Measurements from ENCODE around the gene LBHD1. TPM values are rescaled to one million over a fixed set of nuclear protein-coding genes. Genes with fewer than 3 reads are reported as not detected.

LBHD1 gene
- polyA plus RNA-seq, result 1 to 10 TPM; 2.7 to 5.2 TPM

DNA sequence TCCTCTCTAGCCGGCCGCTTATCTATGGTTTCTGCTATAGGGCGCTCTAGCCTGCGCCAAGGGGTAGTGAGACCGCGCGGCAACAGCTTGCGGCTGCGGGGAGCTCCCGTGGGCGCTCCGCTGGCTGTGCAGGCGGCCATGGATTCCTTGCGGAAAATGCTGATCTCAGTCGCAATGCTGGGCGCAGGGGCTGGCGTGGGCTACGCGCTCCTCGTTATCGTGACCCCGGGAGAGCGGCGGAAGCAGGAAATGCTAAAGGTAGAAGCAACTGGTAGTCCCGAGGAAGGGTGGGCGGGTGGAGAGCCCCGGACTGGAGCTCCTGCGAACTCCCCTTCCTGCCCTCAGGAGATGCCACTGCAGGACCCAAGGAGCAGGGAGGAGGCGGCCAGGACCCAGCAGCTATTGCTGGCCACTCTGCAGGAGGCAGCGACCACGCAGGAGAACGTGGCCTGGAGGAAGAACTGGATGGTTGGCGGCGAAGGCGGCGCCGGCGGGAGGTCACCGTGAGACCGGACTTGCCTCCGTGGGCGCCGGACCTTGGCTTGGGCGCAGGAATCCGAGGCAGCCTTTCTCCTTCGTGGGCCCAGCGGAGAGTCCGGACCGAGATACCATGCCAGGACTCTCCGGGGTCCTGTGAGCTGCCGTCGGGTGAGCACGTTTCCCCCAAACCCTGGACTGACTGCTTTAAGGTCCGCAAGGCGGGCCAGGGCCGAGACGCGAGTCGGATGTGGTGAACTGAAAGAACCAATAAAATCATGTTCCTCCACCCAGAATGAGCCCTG is at the start of gene LBHD1, which contains the start of gene UQCC3:
Gene LBHD1, minus strand, starts transcription at position 660 of the 782 bp plus-strand sequence. CDS start 2,236 bp downstream, outside the sequence.
Gene UQCC3, plus strand, starts transcription at position 66 of the 782 bp plus-strand sequence. Its CDS starts 73 bp downstream, at position 139.
- no peaks in the 10 kb centered on the region for H3K9me3 ChIP-seq (ENCODE audit: control insufficient read depth in 2 of 2, insufficient read depth in 1 of 2, low read depth in 1 of 2, low read length in 1 of 2)
- 0% methylated on average over 58 to 59 of the region's 59 CpGs for WGBS, 2 donors
- H3K36me3 ChIP-seq (ENCODE audit: control insufficient read depth in 2 of 2, insufficient read depth in 2 of 2, low read length in 1 of 2), result peaks cover 3 to 6% of the 10 kb centered on the region in 2 donors

DNA sequence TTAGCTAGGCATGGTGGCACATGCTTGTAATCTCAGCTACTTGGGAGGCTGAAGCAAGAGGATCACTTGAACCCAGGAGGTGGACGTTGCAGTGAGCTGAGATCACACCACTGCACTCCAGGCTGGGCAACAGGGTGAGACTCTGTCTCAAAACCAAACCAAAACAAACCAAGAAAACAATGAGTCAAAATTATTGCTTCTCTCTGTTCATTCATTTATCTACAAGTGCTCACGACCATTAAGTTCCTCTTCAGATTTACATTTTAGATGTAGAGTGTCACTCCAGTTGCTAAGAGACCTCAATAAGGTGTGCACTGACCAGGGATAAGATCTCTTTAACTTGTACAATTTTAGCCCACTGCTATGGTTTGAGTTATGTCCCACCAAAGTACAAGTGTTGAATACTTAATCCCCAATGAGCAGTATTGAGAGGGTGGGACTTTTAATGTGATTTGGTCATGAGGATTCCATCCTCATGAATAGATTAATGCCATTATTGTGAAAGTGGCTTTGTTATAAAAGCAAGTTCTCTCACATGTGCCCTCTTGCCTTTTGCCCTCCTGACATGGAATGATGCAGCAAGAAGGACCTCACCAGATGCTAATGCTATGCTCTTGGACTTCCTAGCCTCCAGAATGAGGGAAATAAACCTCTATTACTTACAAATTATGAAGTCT is 47.4 kb upstream of the LBHD1 start:
- H3K27me3 ChIP-seq (ENCODE audit: control insufficient read depth in 1 of 2, insufficient read depth in 2 of 2, low read length in 2 of 2), result no peaks in the 10 kb centered on the region
- WGBS, 2 donors, result 74 to 77% methylated on average over 2 of the region's 2 CpGs
- H3K27ac ChIP-seq (ENCODE audit: low read depth in 2 of 2, low read length in 1 of 2), result no peak overlapping the region
- H3K36me3 ChIP-seq (ENCODE audit: control insufficient read depth in 2 of 2, insufficient read depth in 2 of 2, low read length in 1 of 2), result peaks cover 23 to 51% of the 10 kb centered on the region in 2 donors
- H3K9me3 ChIP-seq (ENCODE audit: control insufficient read depth in 2 of 2, insufficient read depth in 1 of 2, low read depth in 1 of 2, low read length in 1 of 2), result no peaks in the 10 kb centered on the region
- H3K4me1 ChIP-seq (ENCODE audit: control insufficient read depth in 2 of 2, insufficient read depth in 2 of 2, low read length in 1 of 2), result peaks cover 0 to 2% of the 10 kb centered on the region in 2 donors
- no peak overlapping the region for H3K4me3 ChIP-seq (ENCODE audit: low read depth in 1 of 2, low read length in 2 of 2)

More for the DNA sequence above, at the start of gene LBHD1, which contains the start of gene UQCC3:
- Histone ChIP-seq H3K4me1 (ENCODE audit: control insufficient read depth in 2 of 2, insufficient read depth in 2 of 2, low read length in 1 of 2) (peaks cover 0 to 3% of the 10 kb centered on the region in 2 donors), H3K27me3 (ENCODE audit: control insufficient read depth in 1 of 2, insufficient read depth in 2 of 2, low read length in 2 of 2) (no peaks in the 10 kb centered on the region), H3K4me3 (ENCODE audit: low read depth in 1 of 2, low read length in 2 of 2) (peak within 1 kb of the TSS; percentile 87 to 92), H3K27ac (ENCODE audit: low read depth in 2 of 2, low read length in 1 of 2) (peak within 1 kb of the TSS; percentile 93 to 97)

DNA sequence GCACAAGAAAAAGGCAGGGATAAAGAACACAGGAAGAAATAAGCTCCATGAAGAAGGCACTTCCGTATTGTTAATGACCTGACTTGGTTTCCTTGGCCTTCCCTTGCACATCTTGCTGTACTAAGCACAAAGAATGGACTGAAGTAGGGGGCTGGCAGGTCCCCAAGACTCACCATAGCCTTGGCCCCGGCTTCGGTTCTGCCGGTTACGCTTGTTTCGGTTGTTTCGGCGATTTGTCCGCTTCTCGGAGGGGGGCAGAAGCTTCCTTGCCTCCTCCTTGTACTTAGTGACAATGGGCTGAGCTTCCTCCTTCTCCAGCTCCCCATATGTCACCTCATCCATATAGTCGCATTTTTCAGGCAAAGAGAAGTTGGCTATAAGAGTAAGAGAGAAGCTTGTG is 44.7 kb upstream of the LBHD1 start:
- 60 to 79% methylated on average over 11 of the region's 11 CpGs for WGBS, 2 donors
- Histone ChIP-seq H3K27ac (ENCODE audit: low read depth in 2 of 2, low read length in 1 of 2) (peak overlapping the region; percentile 12 to 47), H3K4me1 (ENCODE audit: control insufficient read depth in 2 of 2, insufficient read depth in 2 of 2, low read length in 1 of 2) (peaks cover 0 to 2% of the 10 kb centered on the region in 2 donors), H3K9me3 (ENCODE audit: control insufficient read depth in 2 of 2, insufficient read depth in 1 of 2, low read depth in 1 of 2, low read length in 1 of 2) (no peaks in the 10 kb centered on the region), H3K27me3 (ENCODE audit: control insufficient read depth in 1 of 2, insufficient read depth in 2 of 2, low read length in 2 of 2) (no peaks in the 10 kb centered on the region), H3K4me3 (ENCODE audit: low read depth in 1 of 2, low read length in 2 of 2) (no peak overlapping the region), H3K36me3 (ENCODE audit: control insufficient read depth in 2 of 2, insufficient read depth in 2 of 2, low read length in 1 of 2) (peaks cover 17 to 45% of the 10 kb centered on the region in 2 donors)

DNA sequence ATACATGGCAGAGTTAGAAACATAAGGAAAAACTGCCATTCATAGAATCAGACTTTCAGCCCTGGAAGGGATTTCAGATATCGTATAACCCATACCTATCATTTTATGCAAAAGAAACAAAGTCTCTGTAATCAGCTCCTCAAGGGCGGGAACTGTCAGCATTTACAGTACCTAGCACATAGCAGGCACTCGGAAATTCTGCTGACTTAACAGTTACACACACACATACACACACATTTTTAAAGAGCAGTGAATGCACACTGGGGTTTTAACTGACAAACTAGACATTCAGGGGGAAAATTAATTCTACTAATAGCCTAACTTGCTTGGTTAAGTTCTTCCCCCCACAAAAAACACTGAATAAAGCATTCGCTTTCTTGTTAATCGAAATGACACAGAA is 44.1 kb upstream of the LBHD1 start:
- no peaks in the 10 kb centered on the region for H3K9me3 ChIP-seq (ENCODE audit: control insufficient read depth in 2 of 2, insufficient read depth in 1 of 2, low read depth in 1 of 2, low read length in 1 of 2)
- peaks cover 14 to 43% of the 10 kb centered on the region in 2 donors for H3K36me3 ChIP-seq (ENCODE audit: control insufficient read depth in 2 of 2, insufficient read depth in 2 of 2, low read length in 1 of 2)
- no peak overlapping the region for H3K27ac ChIP-seq (ENCODE audit: low read depth in 2 of 2, low read length in 1 of 2)
- no peaks in the 10 kb centered on the region for H3K27me3 ChIP-seq (ENCODE audit: control insufficient read depth in 1 of 2, insufficient read depth in 2 of 2, low read length in 2 of 2)
- 82 to 85% methylated on average over 5 of the region's 5 CpGs for WGBS, 2 donors
- H3K4me1 ChIP-seq (ENCODE audit: control insufficient read depth in 2 of 2, insufficient read depth in 2 of 2, low read length in 1 of 2), result peaks cover 0 to 2% of the 10 kb centered on the region in 2 donors
- H3K4me3 ChIP-seq (ENCODE audit: low read depth in 1 of 2, low read length in 2 of 2), result no peak overlapping the region

DNA sequence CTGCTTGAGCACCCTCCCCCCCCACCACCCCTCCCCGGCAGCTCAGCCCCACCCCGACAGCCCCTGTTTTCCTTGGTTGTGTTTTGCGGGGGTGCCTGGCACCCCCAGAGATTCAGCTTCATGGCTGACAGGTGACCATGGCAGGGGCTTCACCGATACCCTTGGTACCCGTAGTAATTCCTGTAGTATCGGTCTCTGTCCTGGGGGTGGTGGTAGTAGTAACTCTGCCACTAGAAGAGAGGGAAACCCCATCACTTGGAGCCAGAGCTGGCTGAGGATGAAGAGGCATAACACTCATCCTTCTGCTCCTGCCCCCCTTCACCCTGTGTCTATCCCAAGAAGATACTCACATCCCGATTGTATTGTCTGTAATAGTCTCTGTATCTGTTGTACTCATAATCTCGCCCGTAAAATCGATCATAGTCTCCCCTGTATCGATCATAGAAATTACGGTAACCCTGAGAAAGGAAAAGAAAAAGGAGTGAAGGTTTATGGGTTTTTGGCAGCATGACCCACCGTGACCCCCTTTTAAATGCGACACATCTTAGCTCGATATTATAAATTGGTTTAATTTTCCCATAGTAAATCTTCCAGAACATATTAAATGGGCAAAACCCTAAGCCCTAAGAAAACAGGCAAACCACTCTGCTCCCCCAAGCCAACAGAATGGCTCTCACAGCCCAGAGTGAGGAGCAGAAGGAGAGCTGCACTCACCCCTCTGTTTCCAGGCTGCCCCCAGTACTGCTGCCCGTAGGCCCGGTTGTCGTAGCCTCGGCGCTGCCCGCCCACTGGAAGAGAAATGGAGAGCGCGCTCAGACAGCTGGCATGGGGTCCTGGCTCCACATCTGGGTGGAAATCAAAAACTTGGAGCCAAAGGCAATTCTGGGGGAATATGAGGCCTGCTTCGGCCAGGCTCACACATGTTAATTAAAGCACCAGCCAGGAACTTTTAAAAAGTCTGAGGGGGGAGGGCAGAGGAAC is 43.4 kb upstream of the LBHD1 start:
- no peaks in the 10 kb centered on the region for H3K27me3 ChIP-seq (ENCODE audit: control insufficient read depth in 1 of 2, insufficient read depth in 2 of 2, low read length in 2 of 2)
- H3K4me3 ChIP-seq (ENCODE audit: low read depth in 1 of 2, low read length in 2 of 2), result no peak overlapping the region
- no peak overlapping the region for H3K27ac ChIP-seq (ENCODE audit: low read depth in 2 of 2, low read length in 1 of 2)
- H3K9me3 ChIP-seq (ENCODE audit: control insufficient read depth in 2 of 2, insufficient read depth in 1 of 2, low read depth in 1 of 2, low read length in 1 of 2), result no peaks in the 10 kb centered on the region
- peaks cover 14 to 44% of the 10 kb centered on the region in 2 donors for H3K36me3 ChIP-seq (ENCODE audit: control insufficient read depth in 2 of 2, insufficient read depth in 2 of 2, low read length in 1 of 2)
- WGBS, 2 donors, result 88% methylated on average over 24 of the region's 24 CpGs
- peaks cover 0 to 2% of the 10 kb centered on the region in 2 donors for H3K4me1 ChIP-seq (ENCODE audit: control insufficient read depth in 2 of 2, insufficient read depth in 2 of 2, low read length in 1 of 2)

DNA sequence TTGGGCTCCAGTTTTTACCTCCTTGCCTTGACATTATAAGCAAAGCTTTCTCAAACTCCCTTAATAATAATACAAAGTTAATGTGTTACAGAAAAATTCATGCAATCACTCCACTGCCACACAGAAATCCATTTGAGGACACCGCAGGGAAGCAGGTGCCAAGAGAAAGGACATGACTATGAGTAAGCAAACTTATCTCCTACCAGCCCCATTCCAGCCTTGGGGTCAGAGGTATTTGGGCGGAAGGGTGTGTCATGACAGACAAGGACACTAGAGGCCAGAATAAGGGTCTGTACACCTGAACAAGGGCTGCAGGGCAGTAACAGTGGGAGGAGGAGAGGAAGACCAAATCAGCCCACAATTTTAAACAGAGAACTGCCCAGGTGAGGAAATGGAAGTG is 41.3 kb upstream of the LBHD1 start:
- Histone ChIP-seq H3K36me3 (ENCODE audit: control insufficient read depth in 2 of 2, insufficient read depth in 2 of 2, low read length in 1 of 2) (peaks cover 11 to 31% of the 10 kb centered on the region in 2 donors), H3K4me3 (ENCODE audit: low read depth in 1 of 2, low read length in 2 of 2) (no peak overlapping the region), H3K9me3 (ENCODE audit: control insufficient read depth in 2 of 2, insufficient read depth in 1 of 2, low read depth in 1 of 2, low read length in 1 of 2) (no peaks in the 10 kb centered on the region), H3K27me3 (ENCODE audit: control insufficient read depth in 1 of 2, insufficient read depth in 2 of 2, low read length in 2 of 2) (no peaks in the 10 kb centered on the region), H3K4me1 (ENCODE audit: control insufficient read depth in 2 of 2, insufficient read depth in 2 of 2, low read length in 1 of 2) (peaks cover 0 to 11% of the 10 kb centered on the region in 2 donors), H3K27ac (ENCODE audit: low read depth in 2 of 2, low read length in 1 of 2) (no peak overlapping the region)
- 59 to 79% methylated on average over 2 of the region's 2 CpGs for WGBS, 2 donors

DNA sequence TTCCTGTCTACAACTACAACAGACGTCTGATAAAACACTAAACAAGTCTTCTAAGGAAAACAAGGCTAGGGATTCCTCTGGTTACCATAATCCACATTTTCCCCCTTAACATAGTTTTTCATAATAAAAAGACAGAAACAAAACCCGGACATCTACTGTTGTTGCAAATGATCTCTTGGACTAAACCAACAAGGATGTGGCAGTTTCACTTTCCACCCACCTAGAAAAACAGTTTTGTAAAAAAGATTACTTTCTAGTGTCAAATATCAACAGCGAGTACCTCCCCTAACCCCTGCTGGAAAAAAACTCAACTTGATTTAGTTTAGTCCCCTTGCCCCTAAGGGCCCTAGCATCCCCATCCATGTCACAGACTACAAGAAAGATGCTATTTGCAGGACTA is 40.8 kb upstream of the LBHD1 start:
- Histone ChIP-seq H3K9me3 (ENCODE audit: control insufficient read depth in 2 of 2, insufficient read depth in 1 of 2, low read depth in 1 of 2, low read length in 1 of 2) (no peaks in the 10 kb centered on the region), H3K4me3 (ENCODE audit: low read depth in 1 of 2, low read length in 2 of 2) (no peak overlapping the region), H3K27ac (ENCODE audit: low read depth in 2 of 2, low read length in 1 of 2) (no peak overlapping the region), H3K36me3 (ENCODE audit: control insufficient read depth in 2 of 2, insufficient read depth in 2 of 2, low read length in 1 of 2) (peaks cover 11 to 31% of the 10 kb centered on the region in 2 donors), H3K27me3 (ENCODE audit: control insufficient read depth in 1 of 2, insufficient read depth in 2 of 2, low read length in 2 of 2) (no peaks in the 10 kb centered on the region), H3K4me1 (ENCODE audit: control insufficient read depth in 2 of 2, insufficient read depth in 2 of 2, low read length in 1 of 2) (peaks cover 0 to 11% of the 10 kb centered on the region in 2 donors)
- WGBS, 2 donors, result 52 to 59% methylated on average over 3 of the region's 3 CpGs

DNA sequence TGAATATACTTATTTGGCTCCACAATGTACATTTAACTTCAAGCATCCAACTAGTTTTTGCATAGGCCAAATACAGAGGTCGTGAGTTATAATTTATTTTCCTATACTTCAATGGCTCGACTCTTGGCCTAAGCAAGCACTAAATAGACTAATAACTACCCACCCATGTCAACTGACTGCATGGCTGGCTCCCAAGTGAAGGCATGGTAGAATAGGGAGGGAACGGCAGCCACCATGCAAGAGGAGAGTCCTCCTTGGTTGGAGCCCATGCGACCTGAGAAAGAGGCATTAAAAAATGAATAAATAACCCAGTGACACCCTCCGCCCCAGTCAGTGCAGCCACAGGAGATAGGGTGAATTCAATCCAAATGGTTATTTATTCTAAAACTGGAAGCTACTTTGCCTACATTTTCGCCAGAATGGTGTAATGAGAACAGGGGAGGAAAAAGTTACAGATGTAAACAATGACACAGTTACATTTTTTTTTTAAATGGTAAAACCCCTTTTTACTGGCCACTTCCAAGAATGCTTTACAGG is 40.3 kb upstream of the LBHD1 start:
- peaks cover 9 to 27% of the 10 kb centered on the region in 2 donors for H3K36me3 ChIP-seq (ENCODE audit: control insufficient read depth in 2 of 2, insufficient read depth in 2 of 2, low read length in 1 of 2)
- H3K27me3 ChIP-seq (ENCODE audit: control insufficient read depth in 1 of 2, insufficient read depth in 2 of 2, low read length in 2 of 2), result no peaks in the 10 kb centered on the region
- WGBS, 2 donors, result 66 to 78% methylated on average over 6 of the region's 6 CpGs
- no peak overlapping the region for H3K4me3 ChIP-seq (ENCODE audit: low read depth in 1 of 2, low read length in 2 of 2)
- H3K9me3 ChIP-seq (ENCODE audit: control insufficient read depth in 2 of 2, insufficient read depth in 1 of 2, low read depth in 1 of 2, low read length in 1 of 2), result no peaks in the 10 kb centered on the region
- H3K4me1 ChIP-seq (ENCODE audit: control insufficient read depth in 2 of 2, insufficient read depth in 2 of 2, low read length in 1 of 2), result peaks cover 0 to 11% of the 10 kb centered on the region in 2 donors
- H3K27ac ChIP-seq (ENCODE audit: low read depth in 2 of 2, low read length in 1 of 2), result no peak overlapping the region

DNA sequence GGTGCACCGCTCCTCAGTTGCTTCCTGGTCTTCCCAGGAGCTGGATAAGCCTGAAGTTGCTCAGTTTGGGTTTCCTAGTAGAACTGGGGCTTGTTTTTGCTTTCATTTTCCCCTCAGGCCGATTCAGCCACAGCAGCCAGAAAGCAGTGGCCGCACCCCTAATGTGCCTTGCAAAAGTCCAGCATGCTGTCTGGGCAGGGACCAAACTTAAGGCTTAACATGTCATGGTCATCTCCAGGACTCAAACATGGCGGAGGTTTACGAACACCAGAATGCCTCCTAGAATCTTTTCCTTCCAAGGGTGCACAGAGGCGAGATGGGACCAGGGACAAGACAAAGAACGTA is 37.9 kb upstream of the LBHD1 start:
- WGBS, 2 donors, result 55 to 59% methylated on average over 7 of the region's 7 CpGs
- Histone ChIP-seq H3K36me3 (ENCODE audit: control insufficient read depth in 2 of 2, insufficient read depth in 2 of 2, low read length in 1 of 2) (peaks cover 5 to 14% of the 10 kb centered on the region in 2 donors), H3K4me1 (ENCODE audit: control insufficient read depth in 2 of 2, insufficient read depth in 2 of 2, low read length in 1 of 2) (peaks cover 3 to 15% of the 10 kb centered on the region in 2 donors), H3K27ac (ENCODE audit: low read depth in 2 of 2, low read length in 1 of 2) (peak overlapping the region; percentile 97 to 98), H3K4me3 (ENCODE audit: low read depth in 1 of 2, low read length in 2 of 2) (peak overlapping the region; percentile 43 to 58), H3K27me3 (ENCODE audit: control insufficient read depth in 1 of 2, insufficient read depth in 2 of 2, low read length in 2 of 2) (no peaks in the 10 kb centered on the region), H3K9me3 (ENCODE audit: control insufficient read depth in 2 of 2, insufficient read depth in 1 of 2, low read depth in 1 of 2, low read length in 1 of 2) (no peaks in the 10 kb centered on the region)
